ENCODE measurements around the gene PSMD2.

PSMD2 gene

DNA sequence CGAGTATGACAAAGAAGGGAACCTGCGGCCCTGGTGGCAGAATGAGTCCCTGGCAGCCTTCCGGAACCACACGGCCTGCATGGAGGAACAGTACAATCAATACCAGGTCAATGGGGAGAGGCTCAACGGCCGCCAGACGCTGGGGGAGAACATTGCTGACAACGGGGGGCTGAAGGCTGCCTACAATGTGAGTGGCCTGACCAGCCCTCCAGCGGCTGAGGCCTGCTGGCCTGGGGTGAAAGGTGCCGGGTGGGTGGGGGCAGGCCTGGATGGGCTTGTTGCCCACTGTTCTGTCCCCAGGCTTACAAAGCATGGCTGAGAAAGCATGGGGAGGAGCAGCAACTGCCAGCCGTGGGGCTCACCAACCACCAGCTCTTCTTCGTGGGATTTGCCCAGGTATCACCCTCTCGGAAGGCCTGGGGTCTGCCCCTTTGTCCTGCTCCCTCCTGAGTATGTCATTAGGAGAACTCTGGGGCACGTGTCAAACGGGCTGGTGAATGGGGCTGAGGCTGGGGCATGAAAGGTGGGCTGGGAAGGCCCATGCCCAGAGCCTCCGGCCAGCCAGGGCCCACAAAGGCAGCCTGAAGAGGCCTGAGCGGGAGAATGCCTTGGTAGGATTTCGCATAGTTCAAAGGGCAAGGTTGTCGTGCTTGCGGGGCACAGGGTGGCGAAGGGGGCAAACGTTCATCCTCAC is 7.8 kb upstream of the PSMD2 start:
- Histone ChIP-seq H3K36me3 (ENCODE audit: control insufficient read depth, insufficient read depth, low read length) (no peaks in the 10 kb centered on the region), H3K27ac (no peak overlapping the region), H3K9ac (no peak overlapping the region), H3K27me3 (ENCODE audit: control insufficient read depth, insufficient read depth, low read length) (no peaks in the 10 kb centered on the region), H3K4me1 (no peaks in the 10 kb centered on the region), H3K9me3 (ENCODE audit: control insufficient read depth, low read length) (no peaks in the 10 kb centered on the region), H3K79me2 (no peaks in the 10 kb centered on the region), H3K4me3 (ENCODE audit: low read depth, low read length) (no peak overlapping the region), H2AFZ (no peak overlapping the region), H3K4me2 (ENCODE audit: low read length) (no peak overlapping the region)
- TF ChIP-seq, protein P1, sequence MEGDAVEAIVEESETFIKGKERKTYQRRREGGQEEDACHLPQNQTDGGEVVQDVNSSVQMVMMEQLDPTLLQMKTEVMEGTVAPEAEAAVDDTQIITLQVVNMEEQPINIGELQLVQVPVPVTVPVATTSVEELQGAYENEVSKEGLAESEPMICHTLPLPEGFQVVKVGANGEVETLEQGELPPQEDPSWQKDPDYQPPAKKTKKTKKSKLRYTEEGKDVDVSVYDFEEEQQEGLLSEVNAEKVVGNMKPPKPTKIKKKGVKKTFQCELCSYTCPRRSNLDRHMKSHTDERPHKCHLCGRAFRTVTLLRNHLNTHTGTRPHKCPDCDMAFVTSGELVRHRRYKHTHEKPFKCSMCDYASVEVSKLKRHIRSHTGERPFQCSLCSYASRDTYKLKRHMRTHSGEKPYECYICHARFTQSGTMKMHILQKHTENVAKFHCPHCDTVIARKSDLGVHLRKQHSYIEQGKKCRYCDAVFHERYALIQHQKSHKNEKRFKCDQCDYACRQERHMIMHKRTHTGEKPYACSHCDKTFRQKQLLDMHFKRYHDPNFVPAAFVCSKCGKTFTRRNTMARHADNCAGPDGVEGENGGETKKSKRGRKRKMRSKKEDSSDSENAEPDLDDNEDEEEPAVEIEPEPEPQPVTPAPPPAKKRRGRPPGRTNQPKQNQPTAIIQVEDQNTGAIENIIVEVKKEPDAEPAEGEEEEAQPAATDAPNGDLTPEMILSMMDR (IDR thresholded peaks at IDR 0.05): no peak

GRCh38 chr3:184291738-184292445 is 7.1 kb upstream of the PSMD2 start:
- H3K4me3 ChIP-seq (ENCODE audit: low read depth, low read length): no peak overlapping the region
- H3K4me1 ChIP-seq: no peaks in the 10 kb centered on the region
- H3K27ac ChIP-seq: no peak overlapping the region
- no peaks in the 10 kb centered on the region for H3K27me3 ChIP-seq (ENCODE audit: control insufficient read depth, insufficient read depth, low read length)
- no peaks in the 10 kb centered on the region for H3K9me3 ChIP-seq (ENCODE audit: control insufficient read depth, low read length)
- no peak overlapping the region for H3K4me2 ChIP-seq (ENCODE audit: low read length)
- H3K9ac ChIP-seq: no peak overlapping the region
- no peaks in the 10 kb centered on the region for H3K79me2 ChIP-seq
- TF ChIP-seq, protein P1 (IDR thresholded peaks at IDR 0.05): no peak
- no peaks in the 10 kb centered on the region for H3K36me3 ChIP-seq (ENCODE audit: control insufficient read depth, insufficient read depth, low read length)
- H2AFZ ChIP-seq: no peak overlapping the region

DNA sequence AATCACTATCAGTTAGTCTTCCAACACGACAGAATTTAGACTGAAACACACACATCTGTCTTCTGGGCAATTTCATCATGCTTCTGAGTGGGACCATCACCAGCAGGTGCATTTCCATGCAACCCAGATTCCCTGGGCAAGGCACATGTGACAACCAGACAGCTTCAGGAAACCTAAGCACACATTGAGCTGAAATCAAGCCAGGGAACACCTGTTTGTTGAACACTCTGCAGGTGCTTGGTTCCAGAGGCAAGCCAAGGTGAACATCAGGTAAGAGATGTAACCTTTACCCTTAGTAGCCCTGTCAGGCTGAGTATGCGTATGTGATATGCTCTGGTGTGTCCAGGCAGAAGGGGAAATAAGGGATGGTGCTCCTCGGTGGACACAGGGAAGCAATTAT is 3.3 kb upstream of the PSMD2 start:
- no peak overlapping the region for H3K9ac ChIP-seq

DNA sequence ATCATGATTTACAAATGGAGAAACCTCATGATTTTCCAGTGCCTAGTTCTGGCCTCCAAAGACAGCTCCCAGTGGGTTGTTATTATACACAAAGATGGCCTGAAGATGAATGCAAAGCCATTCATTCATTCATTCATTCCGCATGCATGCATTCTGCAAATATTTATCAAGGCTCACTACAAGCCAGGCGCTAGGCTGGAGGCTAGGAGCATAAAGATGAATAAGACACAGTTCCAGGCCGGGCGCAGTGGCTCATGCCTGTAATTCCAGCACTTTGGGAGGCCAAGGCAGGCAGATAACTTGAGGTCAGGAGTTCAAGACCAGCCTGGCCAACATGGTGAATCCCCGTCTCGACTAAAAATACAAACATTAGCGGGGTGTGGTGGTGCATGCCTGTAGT is 2.4 kb upstream of the PSMD2 start:
- H3K4me2 ChIP-seq (ENCODE audit: low read length): no peak overlapping the region
- no peak overlapping the region for H3K4me3 ChIP-seq (ENCODE audit: low read depth, low read length)
- no peaks in the 10 kb centered on the region for H3K27me3 ChIP-seq (ENCODE audit: control insufficient read depth, insufficient read depth, low read length)
- peaks cover 19% of the 10 kb centered on the region for H3K79me2 ChIP-seq
- H3K4me1 ChIP-seq: peaks cover 8% of the 10 kb centered on the region
- H3K36me3 ChIP-seq (ENCODE audit: control insufficient read depth, insufficient read depth, low read length): no peaks in the 10 kb centered on the region
- H3K9ac ChIP-seq: no peak overlapping the region
- no peaks in the 10 kb centered on the region for H3K9me3 ChIP-seq (ENCODE audit: control insufficient read depth, low read length)
- H3K27ac ChIP-seq: no peak overlapping the region
- TF ChIP-seq, protein P1 (IDR thresholded peaks at IDR 0.05): no peak
- H2AFZ ChIP-seq: no peak overlapping the region

More for the DNA sequence above, 3.3 kb upstream of the PSMD2 start:
- TF ChIP-seq, protein P1 (IDR thresholded peaks at IDR 0.05): no peak
- no peak overlapping the region for H2AFZ ChIP-seq
- H3K4me3 ChIP-seq (ENCODE audit: low read depth, low read length): no peak overlapping the region
- no peak overlapping the region for H3K4me2 ChIP-seq (ENCODE audit: low read length)
- peaks cover 8% of the 10 kb centered on the region for H3K4me1 ChIP-seq
- no peaks in the 10 kb centered on the region for H3K27me3 ChIP-seq (ENCODE audit: control insufficient read depth, insufficient read depth, low read length)
- no peak overlapping the region for H3K27ac ChIP-seq
- no peaks in the 10 kb centered on the region for H3K9me3 ChIP-seq (ENCODE audit: control insufficient read depth, low read length)
- H3K79me2 ChIP-seq: peaks cover 15% of the 10 kb centered on the region
- no peaks in the 10 kb centered on the region for H3K36me3 ChIP-seq (ENCODE audit: control insufficient read depth, insufficient read depth, low read length)

All from parathyroid adenoma (tissue), 2 donors.